Breast epithelium (tissue), 4 donors: ENCODE results near the gene CRYZL1. TPM values are rescaled to one million over a fixed set of nuclear protein-coding genes. Genes with fewer than 3 reads are reported as not detected.

ENCODE experiments used
- DNase-seq, 2 donors: peaks; one replicate each; pipeline ENCODE4 v3.0.0-alpha.2; 2019; ENCODE audit warnings: low spot score in 2 of 2
- H3K27ac ChIP-seq, 2 donors: fragments of 200-600 bp; sonication (generic) in 1 of 2; one replicate each; pipeline ENCODE4 v1.5.1; 2016 to 2019; ENCODE audit warnings: mild to moderate bottlenecking in 1 of 2
- H3K27me3 ChIP-seq, 2 donors: fragments of 200-600 bp; sonication (generic) in 1 of 2; one replicate each; pipeline versions ENCODE4 v1.5.1 to v1.6.0; 2017 to 2019; ENCODE audit warnings: control low read depth in 1 of 2, mild to moderate bottlenecking in 1 of 2
- H3K36me3 ChIP-seq: fragments of 200-600 bp; one replicate; pipeline ENCODE4 v1.5.1; 2019
- H3K4me1 ChIP-seq, 2 donors: fragments of 200-600 bp; sonication (generic); one replicate each; pipeline ENCODE4 v1.5.1; 2016 to 2019; ENCODE audit warnings: control low read depth in 1 of 2
- H3K4me3 ChIP-seq, 3 donors: fragments of 200-600 bp; sonication (generic); 1 replicate in 2 of 3; 2 replicates in 1 of 3; pipeline ENCODE4 v1.5.1; 2016 to 2019; ENCODE audit warnings: mild to moderate bottlenecking in 3 of 3, moderate library complexity in 2 of 3
- H3K9me3 ChIP-seq, 2 donors: fragments of 200-600 bp; sonication (generic) in 1 of 2; one replicate each; pipeline ENCODE4 v1.5.1; 2016 to 2019; ENCODE audit warnings: control low read depth in 1 of 2
- POLR2A ChIP-seq: fragments of 450-650 bp; IDR thresholded peaks from one replicate; pipeline ENCODE4 v1.6.1; 2016; ENCODE audit warnings: antibody characterized with exemption, mild to moderate bottlenecking, moderate library complexity
- POLR2AphosphoS5 ChIP-seq, 3 donors: sonication (generic); formaldehyde crosslinking; IDR thresholded peaks; one replicate each; pipeline ENCODE4 v1.6.1; 2017; ENCODE audit warnings: antibody characterized with exemption in 3 of 3
- intact Hi-C: fragments of 100-400 bp; cut with DNase I; formaldehyde crosslinking; loops from one replicate; pipeline ENCODE4 v1.15.1; 2023; ENCODE audit warnings: low total_unique reads
- total RNA-seq, 3 donors: library from RNA; depleted of rRNA; stranded (reverse); fragments of >200 nt; gene quantifications; one replicate each; pipeline ENCODE4 v1.1.0, GENCODE V29; 2016
- TF ChIP-seq, protein P1 (sequence below), 3 donors: fragments of 450-650 bp; IDR thresholded peaks; one replicate each; pipeline ENCODE4 v1.5.1; 2016 to 2017; ENCODE audit warnings: antibody characterized with exemption in 3 of 3, mild to moderate bottlenecking in 3 of 3, moderate library complexity in 3 of 3

CRYZL1 gene
- total RNA-seq, 3 donors from 2014 or later, result 24.9 to 49.4 (median 47.6) TPM

DNA sequence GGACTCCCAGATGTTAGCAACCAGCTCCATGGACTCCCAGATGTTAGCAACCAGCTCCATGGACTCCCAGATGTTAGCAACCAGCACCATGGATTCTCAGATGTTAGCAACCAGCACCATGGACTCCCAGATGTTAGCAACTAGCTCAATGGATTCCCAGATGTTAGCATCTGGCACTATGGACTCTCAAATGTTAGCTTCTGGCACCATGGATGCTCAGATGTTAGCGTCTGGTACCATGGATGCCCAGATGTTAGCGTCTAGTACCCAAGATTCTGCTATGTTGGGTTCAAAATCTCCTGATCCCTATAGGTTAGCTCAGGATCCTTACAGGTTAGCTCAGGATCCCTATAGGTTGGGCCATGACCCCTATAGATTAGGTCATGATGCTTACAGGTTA lies 89.9 kb downstream of the CRYZL1 start:
- peaks cover 0 to 8% of the 10 kb centered on the region in 2 donors for H3K4me1 ChIP-seq
- intact Hi-C loops, result loop anchor here (5.0 kb wide), 1 partner anchor 466 kb away; no protein-coding TSS in a partner anchor

DNA sequence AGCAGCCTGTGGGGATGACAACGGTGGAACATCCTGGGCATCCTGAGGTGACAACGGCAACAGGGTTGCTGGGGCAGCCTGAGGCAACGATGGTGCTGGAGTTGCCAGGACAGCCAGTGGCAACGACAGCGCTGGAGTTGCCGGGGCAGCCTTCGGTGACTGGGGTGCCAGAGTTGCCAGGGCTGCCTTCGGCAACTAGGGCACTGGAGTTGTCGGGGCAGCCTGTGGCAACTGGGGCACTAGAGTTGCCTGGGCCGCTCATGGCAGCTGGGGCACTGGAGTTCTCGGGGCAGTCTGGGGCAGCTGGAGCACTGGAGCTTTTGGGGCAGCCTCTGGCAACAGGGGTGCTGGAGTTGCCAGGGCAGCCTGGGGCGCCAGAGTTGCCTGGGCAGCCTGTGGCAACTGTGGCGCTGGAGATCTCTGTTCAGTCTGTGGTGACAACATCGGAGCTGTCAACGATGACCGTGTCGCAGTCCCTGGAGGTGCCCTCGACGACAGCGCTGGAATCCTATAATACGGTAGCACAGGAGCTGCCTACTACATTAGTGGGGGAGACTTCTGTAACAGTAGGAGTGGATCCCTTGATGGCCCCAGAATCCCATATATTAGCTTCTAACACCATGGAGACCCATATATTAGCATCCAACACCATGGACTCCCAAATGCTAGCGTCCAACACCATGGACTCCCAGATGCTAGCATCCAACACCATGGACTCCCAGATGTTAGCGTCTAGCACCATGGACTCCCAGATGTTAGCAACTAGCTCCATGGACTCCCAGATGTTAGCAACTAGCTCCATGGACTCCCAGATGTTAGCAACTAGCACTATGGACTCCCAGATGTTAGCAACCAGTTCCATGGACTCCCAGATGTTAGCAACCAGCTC lies 90.5 kb downstream of the CRYZL1 start:
- Histone ChIP-seq H3K36me3 (peaks cover 24% of the 10 kb centered on the region), H3K27me3 (no peaks in the 10 kb centered on the region), H3K27ac (no peak overlapping the region), H3K4me1 (peaks cover 0 to 5% of the 10 kb centered on the region in 2 donors), H3K9me3 (no peaks in the 10 kb centered on the region), H3K4me3 (no peak overlapping the region)
- DNase-seq, result no peak
- TF ChIP-seq POLR2AphosphoS5 (IDR thresholded peaks at IDR 0.05) (no peak), POLR2A (no peak)
- TF ChIP-seq, protein P1, sequence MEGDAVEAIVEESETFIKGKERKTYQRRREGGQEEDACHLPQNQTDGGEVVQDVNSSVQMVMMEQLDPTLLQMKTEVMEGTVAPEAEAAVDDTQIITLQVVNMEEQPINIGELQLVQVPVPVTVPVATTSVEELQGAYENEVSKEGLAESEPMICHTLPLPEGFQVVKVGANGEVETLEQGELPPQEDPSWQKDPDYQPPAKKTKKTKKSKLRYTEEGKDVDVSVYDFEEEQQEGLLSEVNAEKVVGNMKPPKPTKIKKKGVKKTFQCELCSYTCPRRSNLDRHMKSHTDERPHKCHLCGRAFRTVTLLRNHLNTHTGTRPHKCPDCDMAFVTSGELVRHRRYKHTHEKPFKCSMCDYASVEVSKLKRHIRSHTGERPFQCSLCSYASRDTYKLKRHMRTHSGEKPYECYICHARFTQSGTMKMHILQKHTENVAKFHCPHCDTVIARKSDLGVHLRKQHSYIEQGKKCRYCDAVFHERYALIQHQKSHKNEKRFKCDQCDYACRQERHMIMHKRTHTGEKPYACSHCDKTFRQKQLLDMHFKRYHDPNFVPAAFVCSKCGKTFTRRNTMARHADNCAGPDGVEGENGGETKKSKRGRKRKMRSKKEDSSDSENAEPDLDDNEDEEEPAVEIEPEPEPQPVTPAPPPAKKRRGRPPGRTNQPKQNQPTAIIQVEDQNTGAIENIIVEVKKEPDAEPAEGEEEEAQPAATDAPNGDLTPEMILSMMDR (IDR thresholded peaks at IDR 0.05), result no peak
- intact Hi-C loops, result loop anchor here (5.0 kb wide), 1 partner anchor 466 kb away; no protein-coding TSS in a partner anchor

More for the DNA sequence above, 89.9 kb downstream of the CRYZL1 start:
- Histone ChIP-seq H3K36me3 (peaks cover 24% of the 10 kb centered on the region), H3K9me3 (no peaks in the 10 kb centered on the region), H3K27ac (no peak overlapping the region), H3K4me3 (no peak overlapping the region), H3K27me3 (no peaks in the 10 kb centered on the region)
- no peak for DNase-seq
- TF ChIP-seq POLR2A, result no peak
- no peak for TF ChIP-seq POLR2AphosphoS5 (IDR thresholded peaks at IDR 0.05)
- TF ChIP-seq, protein P1 (IDR thresholded peaks at IDR 0.05), result no peak

DNA sequence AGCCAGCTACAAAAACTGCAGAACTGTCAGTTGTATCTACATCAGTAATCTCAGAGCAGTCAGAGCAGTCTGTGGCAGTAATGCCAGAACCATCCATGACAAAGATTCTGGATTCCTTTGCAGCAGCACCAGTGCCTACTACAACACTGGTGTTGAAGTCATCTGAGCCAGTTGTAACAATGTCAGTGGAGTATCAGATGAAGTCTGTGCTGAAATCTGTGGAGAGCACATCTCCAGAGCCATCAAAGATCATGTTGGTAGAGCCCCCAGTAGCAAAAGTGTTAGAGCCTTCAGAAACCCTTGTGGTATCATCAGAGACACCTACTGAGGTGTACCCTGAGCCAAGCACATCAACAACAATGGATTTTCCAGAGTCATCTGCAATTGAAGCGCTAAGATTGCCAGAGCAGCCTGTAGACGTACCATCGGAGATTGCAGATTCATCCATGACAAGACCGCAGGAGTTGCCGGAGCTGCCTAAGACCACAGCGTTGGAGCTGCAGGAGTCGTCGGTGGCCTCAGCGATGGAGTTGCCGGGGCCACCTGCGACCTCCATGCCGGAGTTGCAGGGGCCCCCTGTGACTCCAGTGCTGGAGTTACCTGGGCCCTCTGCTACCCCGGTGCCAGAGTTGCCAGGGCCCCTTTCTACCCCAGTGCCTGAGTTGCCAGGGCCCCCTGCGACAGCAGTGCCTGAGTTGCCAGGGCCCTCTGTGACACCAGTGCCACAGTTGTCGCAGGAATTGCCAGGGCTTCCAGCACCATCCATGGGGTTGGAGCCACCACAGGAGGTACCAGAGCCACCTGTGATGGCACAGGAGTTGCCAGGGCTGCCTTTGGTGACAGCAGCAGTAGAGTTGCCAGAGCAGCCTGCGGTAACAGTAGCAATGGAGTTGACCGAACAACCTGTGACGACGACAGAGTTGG lies 91.4 kb downstream of the CRYZL1 start:
- no peak overlapping the region for H3K4me3 ChIP-seq
- H3K9me3 ChIP-seq, result no peaks in the 10 kb centered on the region
- no peak overlapping the region for H3K27ac ChIP-seq
- no peaks in the 10 kb centered on the region for H3K27me3 ChIP-seq
- TF ChIP-seq POLR2AphosphoS5 (IDR thresholded peaks at IDR 0.05) (no peak), POLR2A (no peak)
- TF ChIP-seq, protein P1 (IDR thresholded peaks at IDR 0.05), result no peak
- intact Hi-C loops, result loop anchor here (5.0 kb wide), 1 partner anchor 467 kb away; no protein-coding TSS in a partner anchor
- no peaks in the 10 kb centered on the region for H3K4me1 ChIP-seq
- no peak for DNase-seq
- H3K36me3 ChIP-seq, result peaks cover 24% of the 10 kb centered on the region

DNA sequence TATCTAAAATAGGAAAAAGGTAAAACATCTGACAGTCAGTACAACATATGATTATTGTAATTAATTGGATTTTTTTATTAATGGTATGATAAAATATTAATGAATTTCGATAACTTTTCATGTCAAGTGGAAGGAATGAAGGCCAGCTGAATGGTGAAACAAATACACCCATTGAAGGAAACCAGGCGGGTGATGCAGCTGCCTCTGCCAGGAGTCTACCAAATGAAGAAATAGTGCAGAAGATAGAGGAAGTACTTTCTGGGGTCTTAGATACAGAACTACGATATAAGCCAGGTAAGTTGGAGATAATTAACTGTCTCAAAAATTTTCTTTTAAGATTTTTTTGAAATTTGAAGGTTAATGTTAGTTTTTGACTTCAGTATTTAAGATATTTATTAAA lies 95.5 kb downstream of the CRYZL1 start:
- no peaks in the 10 kb centered on the region for H3K4me1 ChIP-seq

More for the DNA sequence above, 95.5 kb downstream of the CRYZL1 start:
- TF ChIP-seq POLR2AphosphoS5 (IDR thresholded peaks at IDR 0.05), result no peak
- no peak for TF ChIP-seq POLR2A
- TF ChIP-seq, protein P1 (IDR thresholded peaks at IDR 0.05), result no peak
- Histone ChIP-seq H3K9me3 (no peaks in the 10 kb centered on the region), H3K36me3 (peaks cover 12% of the 10 kb centered on the region), H3K4me3 (no peak overlapping the region), H3K27me3 (no peaks in the 10 kb centered on the region), H3K27ac (no peak overlapping the region)
- intact Hi-C loops, result no loop called here
- DNase-seq, result no peak
